Stimulated activated CD8-positive, alpha-beta memory T cell treated with anti-CD3 and anti-CD28 coated beads, Interleukin-4, amount 100 ng/mL, for 48 hours (primary cell): ENCODE results near the gene EPB41L4A.

ENCODE experiments used
- DNase-seq: peaks from one replicate; pipeline ENCODE4 v3.0.0-alpha.2; 2020

Gene EPB41L4A

GRCh38 chr5:112200131-112200530 lies 218.9 kb downstream of the EPB41L4A start:
- no peak for DNase-seq

- DNase-seq = no peak
Measured at GRCh38 chr5:112196584-112196983, 222.5 kb downstream of the EPB41L4A start.

- DNase-seq = no peak
Measured at GRCh38 chr5:112195924-112196323, 223.2 kb downstream of the EPB41L4A start.

- DNase-seq = no peak
Measured at GRCh38 chr5:112192866-112193265, 226.2 kb downstream of the EPB41L4A start.

GRCh38 chr5:112192072-112192471 lies 227.0 kb downstream of the EPB41L4A start:
- DNase-seq = no peak

GRCh38 chr5:112189391-112189790 lies 229.7 kb downstream of the EPB41L4A start:
- DNase-seq = no peak

GRCh38 chr5:112186401-112186990 lies 232.6 kb downstream of the EPB41L4A start:
- DNase-seq = no peak

GRCh38 chr5:112183874-112184273 lies 235.2 kb downstream of the EPB41L4A start:
- no peak for DNase-seq

- DNase-seq = no peak
Measured at GRCh38 chr5:112183103-112183711, 235.9 kb downstream of the EPB41L4A start.

- no peak for DNase-seq
Measured at GRCh38 chr5:112179290-112179689, 239.8 kb downstream of the EPB41L4A start.

- peak; percentile 44 for DNase-seq
Measured at GRCh38 chr5:112174959-112175594, 244.0 kb downstream of the EPB41L4A start.

GRCh38 chr5:112165897-112166737 lies 253.0 kb downstream of the EPB41L4A start:
- DNase-seq = no peak

- DNase-seq = no peak
Measured at GRCh38 chr5:112165399-112165798, 253.7 kb downstream of the EPB41L4A start.

- DNase-seq = no peak
Measured at GRCh38 chr5:112163435-112163834, 255.6 kb downstream of the EPB41L4A start.

GRCh38 chr5:112161392-112161748 lies 257.7 kb downstream of the EPB41L4A start:
- DNase-seq = no peak

- peak; percentile 96 for DNase-seq
Measured at GRCh38 chr5:112160652-112161391, 258.3 kb downstream of the EPB41L4A start.

GRCh38 chr5:112159435-112159834 lies 259.6 kb downstream of the EPB41L4A start:
- no peak for DNase-seq

- no peak for DNase-seq
Measured at GRCh38 chr5:112156211-112156610, 262.9 kb downstream of the EPB41L4A start.

GRCh38 chr5:112154940-112155686 lies 264.0 kb downstream of the EPB41L4A start:
- no peak for DNase-seq

- DNase-seq = no peak
Measured at GRCh38 chr5:112149727-112150126, 269.4 kb downstream of the EPB41L4A start.

GRCh38 chr5:112146323-112147226 lies 272.5 kb downstream of the EPB41L4A start:
- DNase-seq = peak; percentile 62
